ENCODE results near the gene GABRG3. TPM values are rescaled to one million over a fixed set of nuclear protein-coding genes. Genes with fewer than 3 reads are reported as not detected.

The GABRG3 gene
- total and polyA plus RNA-seq, 9 of the 15 experiments (the other 6 are each of a cell fraction or from before 2014, with no cell fraction given) = 4.0 to 15.1 (median 11.2) TPM

DNA sequence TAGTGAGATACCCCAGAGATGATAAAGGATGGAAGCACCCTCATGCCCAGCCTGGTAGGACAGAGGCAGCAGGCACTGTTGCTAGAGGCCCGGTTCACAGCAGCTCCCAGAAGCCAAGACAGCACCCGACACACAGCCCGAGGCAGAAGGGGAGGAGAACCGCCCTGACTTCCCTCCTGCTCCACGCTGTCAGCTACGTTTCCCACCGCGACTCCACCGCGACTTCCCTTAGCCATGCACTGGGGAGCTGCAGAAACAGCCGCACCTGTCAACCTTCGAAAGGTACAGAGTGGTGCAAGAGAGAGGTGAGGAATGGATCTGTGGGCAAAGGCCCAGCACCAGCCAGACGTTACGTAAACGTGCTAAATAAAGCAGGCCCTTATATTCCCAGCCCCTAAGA is 529.2 kb downstream of the GABRG3 start:
- Histone ChIP-seq H2AFZ (ENCODE audit: low read depth, low read length) (no peak overlapping the region), H3K27ac (ENCODE audit: extremely low read depth, low read depth, low read length) (no peak overlapping the region), H3K4me1 (replicated peaks in 1 of 2; ENCODE audit: control insufficient read depth in 2 of 2, insufficient read depth in 2 of 2, low read length in 2 of 2) (peaks cover 0 to 6% of the 10 kb centered on the region in 2 experiments; a peak in 3 of 5 replicates), H3K79me2 (ENCODE audit: control insufficient read depth, insufficient read depth, low read length) (no peaks in the 10 kb centered on the region), H3K9me3 (replicated peaks; ENCODE audit: control insufficient read depth, insufficient read depth, low read depth, low read length) (no peaks in the 10 kb centered on the region), H3K4me3 (no peak overlapping the region), H3K4me2 (ENCODE audit: insufficient read depth, low read length) (no peak overlapping the region), H4K20me1 (replicated peaks; ENCODE audit: control insufficient read depth, insufficient read depth, low read length) (no peaks in the 10 kb centered on the region), H3K9me1 (ENCODE audit: control insufficient read depth, insufficient read depth, low read length) (no peaks in the 10 kb centered on the region), H3K27me3 (ENCODE audit: control insufficient read depth in 2 of 2, insufficient read depth in 2 of 2, low read length in 2 of 2) (no peaks in the 10 kb centered on the region), H3K9ac (ENCODE audit: insufficient read depth in 1 of 2, low read depth in 2 of 2, low read length in 2 of 2) (no peak overlapping the region), H3K36me3 (ENCODE audit: control insufficient read depth, insufficient read depth, low read length) (no peaks in the 10 kb centered on the region)
- intact Hi-C loops (cut with micrococcal nuclease) (loop anchor here (10.0 kb wide), 1 partner anchor 115 kb away; no protein-coding TSS in a partner anchor), in situ Hi-C loops (cut with MboI) (no loop called here)
- no peak for DNase-seq (ENCODE audit: extremely low read depth in 1 of 4, low spot score in 3 of 4)
- no peak for TF ChIP-seq GATAD2B (IDR thresholded peaks at IDR 0.05; ENCODE audit: borderline replicate concordance)
- no peak for TF ChIP-seq ZNF696 (CRISPR knock-in tag; conservative IDR thresholded peaks at IDR 0.05)
- no peak for TF ChIP-seq SRSF9 (IDR thresholded peaks at IDR 0.05; ENCODE audit: borderline replicate concordance, low read depth, low read length)
- no peak for TF ChIP-seq U2AF2 (optimal IDR thresholded peaks at IDR 0.05; ENCODE audit: low read depth, low read length)
- no peak for TF ChIP-seq MCM5 (IDR thresholded peaks at IDR 0.05; ENCODE audit: low read depth)
- TF ChIP-seq, protein P1, sequence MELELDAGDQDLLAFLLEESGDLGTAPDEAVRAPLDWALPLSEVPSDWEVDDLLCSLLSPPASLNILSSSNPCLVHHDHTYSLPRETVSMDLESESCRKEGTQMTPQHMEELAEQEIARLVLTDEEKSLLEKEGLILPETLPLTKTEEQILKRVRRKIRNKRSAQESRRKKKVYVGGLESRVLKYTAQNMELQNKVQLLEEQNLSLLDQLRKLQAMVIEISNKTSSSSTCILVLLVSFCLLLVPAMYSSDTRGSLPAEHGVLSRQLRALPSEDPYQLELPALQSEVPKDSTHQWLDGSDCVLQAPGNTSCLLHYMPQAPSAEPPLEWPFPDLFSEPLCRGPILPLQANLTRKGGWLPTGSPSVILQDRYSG (tag; conservative IDR thresholded peaks at IDR 0.05; ENCODE audit: low read depth) = no peak
- TF ChIP-seq, protein P2, sequence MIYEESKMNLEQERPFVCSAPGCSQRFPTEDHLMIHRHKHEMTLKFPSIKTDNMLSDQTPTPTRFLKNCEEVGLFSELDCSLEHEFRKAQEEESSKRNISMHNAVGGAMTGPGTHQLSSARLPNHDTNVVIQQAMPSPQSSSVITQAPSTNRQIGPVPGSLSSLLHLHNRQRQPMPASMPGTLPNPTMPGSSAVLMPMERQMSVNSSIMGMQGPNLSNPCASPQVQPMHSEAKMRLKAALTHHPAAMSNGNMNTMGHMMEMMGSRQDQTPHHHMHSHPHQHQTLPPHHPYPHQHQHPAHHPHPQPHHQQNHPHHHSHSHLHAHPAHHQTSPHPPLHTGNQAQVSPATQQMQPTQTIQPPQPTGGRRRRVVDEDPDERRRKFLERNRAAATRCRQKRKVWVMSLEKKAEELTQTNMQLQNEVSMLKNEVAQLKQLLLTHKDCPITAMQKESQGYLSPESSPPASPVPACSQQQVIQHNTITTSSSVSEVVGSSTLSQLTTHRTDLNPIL (CRISPR knock-in tag; IDR thresholded peaks at IDR 0.05) = no peak
- no peak for TF ChIP-seq NFIC (IDR thresholded peaks at IDR 0.05)
- TF ChIP-seq, protein P3, sequence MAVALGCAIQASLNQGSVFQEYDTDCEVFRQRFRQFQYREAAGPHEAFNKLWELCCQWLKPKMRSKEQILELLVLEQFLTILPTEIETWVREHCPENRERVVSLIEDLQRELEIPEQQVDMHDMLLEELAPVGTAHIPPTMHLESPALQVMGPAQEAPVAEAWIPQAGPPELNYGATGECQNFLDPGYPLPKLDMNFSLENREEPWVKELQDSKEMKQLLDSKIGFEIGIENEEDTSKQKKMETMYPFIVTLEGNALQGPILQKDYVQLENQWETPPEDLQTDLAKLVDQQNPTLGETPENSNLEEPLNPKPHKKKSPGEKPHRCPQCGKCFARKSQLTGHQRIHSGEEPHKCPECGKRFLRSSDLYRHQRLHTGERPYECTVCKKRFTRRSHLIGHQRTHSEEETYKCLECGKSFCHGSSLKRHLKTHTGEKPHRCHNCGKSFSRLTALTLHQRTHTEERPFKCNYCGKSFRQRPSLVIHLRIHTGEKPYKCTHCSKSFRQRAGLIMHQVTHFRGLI (CRISPR knock-in tag; IDR thresholded peaks at IDR 0.05) = no peak
- no peak for TF ChIP-seq ZC3H11A (IDR thresholded peaks at IDR 0.05; ENCODE audit: low read depth, low read length)
- TF ChIP-seq, protein P4, sequence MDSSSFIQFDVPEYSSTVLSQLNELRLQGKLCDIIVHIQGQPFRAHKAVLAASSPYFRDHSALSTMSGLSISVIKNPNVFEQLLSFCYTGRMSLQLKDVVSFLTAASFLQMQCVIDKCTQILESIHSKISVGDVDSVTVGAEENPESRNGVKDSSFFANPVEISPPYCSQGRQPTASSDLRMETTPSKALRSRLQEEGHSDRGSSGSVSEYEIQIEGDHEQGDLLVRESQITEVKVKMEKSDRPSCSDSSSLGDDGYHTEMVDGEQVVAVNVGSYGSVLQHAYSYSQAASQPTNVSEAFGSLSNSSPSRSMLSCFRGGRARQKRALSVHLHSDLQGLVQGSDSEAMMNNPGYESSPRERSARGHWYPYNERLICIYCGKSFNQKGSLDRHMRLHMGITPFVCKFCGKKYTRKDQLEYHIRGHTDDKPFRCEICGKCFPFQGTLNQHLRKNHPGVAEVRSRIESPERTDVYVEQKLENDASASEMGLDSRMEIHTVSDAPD (CRISPR knock-in tag; IDR thresholded peaks at IDR 0.05) = no peak
- no peak for TF ChIP-seq IRF2 (CRISPR knock-in tag; IDR thresholded peaks at IDR 0.05)
- TF ChIP-seq SIN3A (IDR thresholded peaks at IDR 0.05; ENCODE audit: borderline replicate concordance in 2 of 2, control insufficient read depth in 1 of 2, low read depth in 2 of 2, low read length in 2 of 2) = no peak
- no peak for TF ChIP-seq STAT5A (IDR thresholded peaks at IDR 0.05; ENCODE audit: borderline replicate concordance, low read length)
- TF ChIP-seq, protein P5, sequence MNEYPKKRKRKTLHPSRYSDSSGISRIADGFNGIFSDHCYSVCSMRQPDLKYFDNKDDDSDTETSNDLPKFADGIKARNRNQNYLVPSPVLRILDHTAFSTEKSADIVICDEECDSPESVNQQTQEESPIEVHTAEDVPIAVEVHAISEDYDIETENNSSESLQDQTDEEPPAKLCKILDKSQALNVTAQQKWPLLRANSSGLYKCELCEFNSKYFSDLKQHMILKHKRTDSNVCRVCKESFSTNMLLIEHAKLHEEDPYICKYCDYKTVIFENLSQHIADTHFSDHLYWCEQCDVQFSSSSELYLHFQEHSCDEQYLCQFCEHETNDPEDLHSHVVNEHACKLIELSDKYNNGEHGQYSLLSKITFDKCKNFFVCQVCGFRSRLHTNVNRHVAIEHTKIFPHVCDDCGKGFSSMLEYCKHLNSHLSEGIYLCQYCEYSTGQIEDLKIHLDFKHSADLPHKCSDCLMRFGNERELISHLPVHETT (CRISPR knock-in tag; conservative IDR thresholded peaks at IDR 0.05 in 1 of 2, IDR thresholded peaks at IDR 0.05 in 1 of 2) = no peak
- TF ChIP-seq ZNF124 (CRISPR knock-in tag; IDR thresholded peaks at IDR 0.05) = no peak
- FAIRE-seq = no peak
- 57% methylated on average over 12 of the region's 15 CpGs for WGBS (ENCODE audit: insufficient coverage, low coverage, missing lambda C conversion rate)
- ATAC-seq = no peak
- ChIA-PET CTCF (ENCODE audit: low intra/inter-chr PET ratio) (no interaction called here), POLR2A (no interaction called here)
- BruUV-seq (replicated peaks) = no TSS peak

Data from K562 (cell line).